ENCODE results near the gene SEMA4D.

SEMA4D gene

DNA sequence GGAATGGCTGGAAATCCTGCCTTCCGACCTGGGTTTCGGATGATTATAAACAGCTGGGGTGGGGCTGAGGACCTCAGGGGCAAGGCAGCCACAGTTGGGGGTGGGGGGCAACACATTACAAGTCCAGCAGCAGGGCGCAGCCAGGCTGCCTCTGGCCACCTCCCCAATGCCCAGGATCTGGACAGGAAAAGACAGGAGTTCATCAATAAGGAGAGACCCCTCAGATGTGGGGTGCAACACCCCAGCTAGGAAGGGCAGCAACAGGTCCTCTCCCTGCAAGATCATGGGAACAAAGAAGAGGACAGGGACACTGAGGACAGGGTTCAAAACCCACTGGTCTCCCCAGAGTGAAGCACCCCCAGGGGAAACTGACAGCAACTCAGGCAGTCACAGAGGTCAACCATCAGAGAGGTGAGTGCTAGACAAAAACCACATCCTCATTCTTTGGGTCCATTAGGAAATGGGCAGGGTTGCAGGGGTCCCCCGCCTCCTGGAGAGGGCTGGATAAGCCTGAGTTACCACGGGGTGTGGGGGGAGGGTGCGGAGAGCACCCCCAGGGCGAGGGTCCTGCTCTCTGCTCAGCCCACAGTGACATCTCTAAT lies 33.5 kb downstream of the SEMA4D start:
- DNase-seq, result no peak

DNA sequence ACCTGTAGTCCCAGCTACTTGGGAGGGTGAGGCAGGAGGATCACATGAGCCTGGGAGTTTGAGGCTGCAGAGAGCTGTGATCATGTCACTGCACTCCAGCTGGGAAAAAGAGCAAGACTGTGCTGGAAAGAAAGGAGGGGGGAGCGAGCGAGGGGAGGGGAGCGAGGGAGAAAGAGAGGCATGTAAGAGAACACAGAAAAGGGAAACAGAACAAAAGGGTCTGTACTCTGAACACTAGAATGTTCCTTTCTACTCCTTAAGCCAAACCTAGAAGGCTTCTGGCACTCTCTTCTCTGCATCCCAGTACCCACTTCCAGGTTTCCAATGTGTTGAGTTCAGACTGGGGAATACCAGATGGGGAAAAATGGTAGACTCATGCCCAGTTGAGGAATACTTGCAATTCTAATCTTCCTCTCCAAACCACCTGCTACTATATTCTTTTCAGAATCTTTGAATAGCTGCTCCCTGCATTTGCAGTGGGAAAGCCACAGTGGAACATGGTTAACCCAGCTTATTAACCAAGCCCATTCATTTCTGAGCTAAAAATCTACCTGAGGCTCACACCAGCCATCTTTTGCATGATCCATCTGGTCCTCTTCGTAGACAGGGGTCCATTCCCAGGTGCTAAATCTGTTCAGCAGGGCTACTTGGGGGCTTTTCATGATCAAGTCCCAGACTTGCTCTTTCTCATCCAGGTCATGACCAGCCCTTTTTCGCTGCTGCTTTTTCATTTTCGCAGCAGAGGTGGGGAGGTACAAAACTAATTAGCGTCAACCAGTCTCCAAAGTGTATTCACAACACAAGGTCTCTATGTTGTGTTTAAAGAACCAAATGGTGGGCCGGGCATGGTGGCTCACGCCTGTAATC lies 34.9 kb downstream of the SEMA4D start:
- DNase-seq, result no peak

DNA sequence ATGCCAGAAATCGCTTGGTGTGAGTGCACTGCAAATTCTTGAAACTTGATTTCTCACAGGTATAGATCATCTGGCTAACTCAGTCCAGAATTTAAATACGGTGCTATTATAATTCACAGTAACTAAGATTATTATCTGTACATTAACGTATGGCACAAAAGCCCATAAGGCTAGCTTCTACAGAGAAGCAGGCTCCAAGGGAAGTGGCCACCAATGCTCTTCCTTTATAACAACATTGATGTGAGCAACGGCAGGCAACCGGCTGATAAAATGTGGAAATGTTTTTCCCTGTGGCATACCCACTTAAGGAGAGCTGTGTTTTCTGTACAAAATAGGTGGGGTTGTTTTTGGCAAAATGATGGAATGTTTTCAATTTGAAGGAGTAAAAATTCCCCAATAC lies 35.7 kb downstream of the SEMA4D start:
- DNase-seq, result no peak

DNA sequence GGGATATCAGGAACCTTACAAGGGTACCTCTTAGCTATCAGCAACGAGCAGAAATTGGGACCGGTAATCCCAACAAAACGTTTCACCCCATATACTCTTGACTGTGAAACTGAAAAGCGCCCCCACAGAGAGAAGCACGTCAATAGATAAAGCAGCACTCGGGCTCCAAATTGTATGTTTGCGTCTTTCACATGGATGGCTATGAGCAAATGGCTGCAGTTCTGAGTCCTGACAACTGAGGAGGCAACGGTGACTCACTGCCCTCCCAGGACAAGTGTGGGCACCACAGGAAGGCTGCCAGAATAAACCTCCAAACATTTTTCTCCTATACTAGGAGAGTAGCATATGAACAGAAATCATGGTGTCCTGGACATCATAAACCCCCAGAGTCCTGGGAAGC lies 36.6 kb downstream of the SEMA4D start:
- DNase-seq, result no peak

DNA sequence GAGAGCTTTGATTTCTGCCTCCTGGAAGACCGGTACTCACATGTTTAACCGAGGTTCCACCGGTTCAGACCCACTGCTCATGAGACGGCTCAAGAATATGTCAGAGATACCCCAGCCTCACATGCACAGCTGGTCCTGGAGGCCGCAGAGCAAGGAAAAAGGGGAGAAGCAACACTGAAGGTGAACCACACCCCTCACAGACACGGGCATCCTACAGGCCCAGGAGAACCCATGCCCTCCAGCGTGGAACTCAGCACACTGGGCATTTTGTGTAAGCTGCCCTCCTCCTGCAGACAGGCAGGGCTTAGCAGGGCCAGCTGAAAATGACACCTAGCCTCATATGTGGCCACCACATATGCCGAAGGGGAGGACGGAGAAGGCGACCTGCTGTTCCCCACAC lies 37.4 kb downstream of the SEMA4D start:
- DNase-seq, result no peak

DNA sequence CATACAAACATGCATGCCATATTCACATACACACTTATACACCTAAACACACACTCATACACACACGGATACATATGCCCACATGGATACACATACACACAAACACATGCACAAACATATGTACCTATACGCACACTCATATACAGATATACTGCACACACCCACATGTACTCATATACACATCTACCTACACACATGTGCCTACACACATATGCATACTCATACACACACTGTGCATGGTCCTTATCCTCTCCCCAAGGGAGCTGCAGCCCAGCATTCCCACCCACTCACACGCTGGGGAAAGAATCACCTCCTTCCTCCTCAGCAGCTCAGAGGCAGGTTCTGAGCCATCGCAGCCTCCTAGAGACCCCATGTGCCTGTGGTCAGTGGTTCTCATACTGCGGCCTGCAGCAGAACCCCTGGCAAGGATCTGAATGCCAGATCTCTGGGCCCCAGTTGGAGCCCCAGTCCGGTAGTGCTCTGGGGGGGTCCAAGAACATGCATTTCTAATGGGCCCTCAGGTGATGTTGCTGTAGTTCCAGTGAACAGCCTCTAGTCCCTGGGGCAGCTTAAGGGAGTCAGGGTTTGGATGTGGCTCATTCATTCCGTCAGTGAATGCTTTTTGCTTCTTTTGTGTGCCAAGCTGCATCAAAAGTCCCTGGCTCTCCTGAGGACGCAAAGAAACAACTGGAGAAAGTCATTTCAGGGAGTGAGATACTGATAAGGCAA lies 39.0 kb downstream of the SEMA4D start:
- DNase-seq, result no peak

DNA sequence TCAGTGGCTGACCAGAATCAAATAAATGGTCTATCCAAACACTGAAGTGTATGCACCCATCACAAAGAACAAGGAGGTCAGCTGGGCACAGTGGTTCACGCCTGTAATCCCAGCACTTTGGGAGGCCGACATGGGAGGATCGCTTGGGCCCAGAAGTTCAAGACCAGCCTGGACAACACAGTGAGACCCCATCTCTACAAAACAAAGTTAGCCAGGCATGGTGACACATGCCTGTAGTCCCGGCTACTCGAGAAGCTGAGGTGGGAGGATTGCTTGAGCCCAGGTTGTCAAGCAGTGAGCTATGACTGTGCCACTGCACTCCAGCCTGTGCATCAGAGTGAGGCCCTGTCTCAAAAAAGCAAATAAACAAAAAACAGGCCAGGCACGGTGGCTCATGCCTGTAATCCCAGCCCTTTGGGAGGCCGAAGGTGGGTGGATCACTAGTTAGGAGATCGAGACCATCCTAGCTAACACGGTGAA lies 40.5 kb downstream of the SEMA4D start:
- DNase-seq, result no peak

DNA sequence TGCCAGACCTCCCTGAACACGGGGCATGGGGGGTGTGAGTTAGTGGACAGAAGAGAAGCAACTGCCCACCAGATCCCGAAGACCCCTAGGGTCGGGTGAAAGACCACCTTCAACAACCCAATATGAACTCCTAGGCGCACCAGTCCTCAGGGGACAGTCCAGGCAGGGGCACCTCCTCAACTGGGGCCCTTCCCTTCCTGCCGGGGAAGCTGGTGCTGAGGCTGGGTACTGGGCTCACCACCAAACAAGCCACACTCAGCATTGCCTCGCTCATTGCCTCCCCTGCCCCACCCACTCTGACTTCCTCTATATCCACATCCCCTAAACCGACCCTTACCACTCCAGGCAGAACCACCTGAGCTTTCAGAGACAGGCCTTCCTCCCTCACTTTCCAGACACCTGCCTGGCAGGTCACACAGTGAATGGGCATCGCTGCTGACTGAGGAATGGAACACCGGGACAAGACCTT lies 42.5 kb downstream of the SEMA4D start:
- DNase-seq, result no peak

DNA sequence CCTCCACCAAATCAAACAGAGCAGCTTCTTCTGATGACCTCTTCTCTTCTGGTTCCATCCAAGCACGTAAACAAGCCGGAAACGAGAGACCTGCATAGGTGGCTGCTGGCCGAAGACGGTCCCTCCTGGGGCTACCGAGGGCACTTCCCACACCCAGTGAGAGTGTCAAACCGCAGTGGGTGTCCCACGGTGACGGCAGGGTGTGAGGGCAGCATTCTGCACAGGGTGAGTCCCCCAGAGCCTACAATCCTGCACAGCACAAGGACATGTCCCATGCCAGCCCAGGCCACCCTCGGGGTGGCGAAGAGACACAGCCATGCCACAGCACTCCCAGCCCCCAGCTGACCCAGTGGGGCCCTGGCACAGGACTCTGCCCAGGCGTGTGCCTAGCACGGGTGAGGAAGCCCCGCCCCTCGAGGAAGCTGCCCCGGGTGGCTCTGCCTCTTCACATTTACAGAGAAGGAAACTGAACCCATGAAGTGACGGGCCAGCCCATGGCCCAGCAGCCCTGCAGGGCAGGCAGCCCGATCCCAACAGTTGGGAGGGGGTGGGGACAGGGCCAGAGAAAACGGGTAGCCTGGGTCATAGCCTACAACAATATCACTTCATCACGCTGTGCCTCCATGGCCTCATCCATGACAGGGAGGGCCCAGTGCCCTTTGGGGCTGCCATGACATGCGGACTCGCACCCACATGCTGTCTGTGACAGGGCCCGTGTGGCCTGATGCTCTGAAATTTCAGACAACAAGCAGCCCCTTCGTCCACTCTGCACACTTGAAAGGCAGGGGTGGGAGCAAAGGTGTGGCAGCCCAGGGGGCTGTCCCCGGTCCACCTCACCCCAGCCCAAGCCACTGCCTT lies 43.2 kb downstream of the SEMA4D start:
- no peak for DNase-seq

DNA sequence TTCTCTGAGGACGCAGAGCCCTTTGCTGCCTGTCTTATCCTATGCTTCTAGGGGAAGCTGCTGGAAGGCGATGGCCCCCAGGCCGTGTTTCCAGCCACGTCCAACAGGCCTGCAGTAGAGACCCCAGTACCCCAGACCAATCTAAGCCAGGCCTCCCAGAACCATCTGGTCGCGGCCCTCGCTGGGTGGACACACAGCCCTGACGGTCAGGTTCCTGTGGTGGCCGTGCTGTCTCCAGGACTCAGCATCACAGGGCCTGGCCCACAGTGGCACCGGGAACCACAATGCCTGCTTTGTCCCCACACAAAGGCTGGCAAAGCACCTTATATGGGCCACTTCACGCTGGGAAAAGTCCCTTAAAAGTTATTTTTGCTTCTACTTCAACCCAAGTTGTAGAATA lies 44.5 kb downstream of the SEMA4D start:
- DNase-seq, result no peak

DNA sequence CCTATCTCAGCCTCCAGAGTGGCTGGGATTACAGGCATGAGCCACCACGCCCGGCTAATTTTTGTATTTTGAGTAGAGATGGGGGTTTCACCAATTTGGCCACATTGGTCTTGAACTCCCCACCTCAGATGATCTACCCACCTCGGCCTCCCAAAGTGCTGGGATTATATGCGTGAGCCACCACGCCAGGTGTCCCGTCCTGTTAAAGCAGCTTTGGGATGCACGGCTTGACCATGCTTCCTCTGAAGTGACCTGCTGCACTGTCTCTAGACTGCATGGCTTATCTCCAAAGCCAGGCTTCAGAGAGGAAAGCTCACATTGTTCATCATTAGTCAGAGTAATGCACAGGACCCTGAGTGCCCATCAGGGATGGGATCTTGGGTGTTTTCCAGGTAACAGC lies 45.4 kb downstream of the SEMA4D start:
- no peak for DNase-seq

DNA sequence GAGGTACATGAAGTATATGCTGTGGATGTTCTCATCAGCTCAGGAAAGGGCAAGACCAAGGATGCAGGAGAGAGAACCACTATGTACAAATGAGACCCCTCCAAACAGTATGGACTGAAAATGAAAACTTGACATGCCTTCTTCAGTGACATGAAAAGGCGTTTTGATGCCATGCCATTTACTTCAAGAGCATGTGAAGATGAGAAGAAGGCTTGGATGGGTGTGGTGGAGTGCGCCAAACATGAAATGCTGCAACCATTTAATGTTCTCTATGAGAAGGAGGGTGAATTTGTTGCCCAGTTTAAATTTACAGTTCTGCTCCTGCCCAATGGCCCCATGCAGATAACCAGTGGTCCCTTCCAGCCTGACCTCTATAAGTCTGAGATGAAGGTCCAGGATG lies 47.7 kb downstream of the SEMA4D start:
- DNase-seq, result no peak

DNA sequence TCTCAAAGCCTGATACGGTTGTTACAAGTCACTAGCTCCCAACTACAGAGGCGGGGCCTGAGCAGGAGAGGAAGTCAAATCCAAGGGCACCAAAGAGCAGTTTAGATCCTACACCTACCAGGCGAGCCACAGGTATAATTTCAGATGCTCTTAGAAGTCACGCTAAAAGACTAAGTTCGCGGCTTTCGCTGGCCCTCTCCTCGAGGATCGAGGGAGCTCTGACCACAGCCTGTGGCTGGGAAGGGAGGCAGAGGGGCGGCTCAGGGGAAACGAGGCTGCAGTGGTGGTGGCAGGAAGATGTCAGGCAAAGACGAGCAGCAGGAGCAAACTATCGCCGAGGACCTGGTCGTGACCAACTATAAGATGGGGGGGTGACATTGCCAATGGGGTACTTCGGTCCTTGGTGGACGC lies 48.6 kb downstream of the SEMA4D start:
- DNase-seq, result no peak

DNA sequence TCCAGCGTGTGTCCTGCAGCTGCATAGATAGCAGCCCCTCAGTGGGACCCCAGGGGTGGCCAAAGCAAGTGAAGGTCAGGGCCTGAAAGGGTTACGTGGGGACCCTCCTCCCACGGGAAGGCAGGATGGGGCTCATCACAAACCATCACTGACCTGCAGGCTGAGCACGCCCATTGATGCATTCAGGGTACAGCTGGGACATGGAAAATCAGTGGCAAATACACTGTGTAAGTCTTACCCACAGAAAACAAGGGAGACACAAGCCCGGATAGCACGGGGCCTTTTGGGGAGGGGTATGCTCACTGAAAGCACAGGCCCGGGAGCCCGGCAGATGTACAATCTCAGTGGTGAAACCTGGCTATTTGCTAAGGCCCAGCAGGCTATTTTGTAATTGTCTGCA lies 49.1 kb downstream of the SEMA4D start:
- DNase-seq, result no peak

DNA sequence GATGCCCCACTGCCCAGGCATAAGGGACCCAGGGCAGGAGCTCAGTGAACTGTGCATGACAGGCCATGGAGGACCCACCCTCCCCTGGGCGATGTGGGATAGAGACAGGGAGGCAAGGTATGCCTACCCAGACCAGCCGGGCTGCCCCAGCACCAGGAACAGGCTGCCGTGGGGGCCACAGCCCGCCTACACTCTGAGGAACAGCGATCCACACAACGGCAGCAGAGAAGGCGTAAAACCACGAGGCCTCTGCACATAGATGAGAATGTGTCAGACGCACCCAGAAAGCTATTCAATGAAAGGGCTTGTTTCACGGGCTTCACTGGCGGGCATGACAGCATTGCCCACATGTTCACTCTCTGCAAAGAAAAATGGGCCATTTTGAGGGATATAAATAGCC lies 49.5 kb downstream of the SEMA4D start:
- DNase-seq, result no peak

DNA sequence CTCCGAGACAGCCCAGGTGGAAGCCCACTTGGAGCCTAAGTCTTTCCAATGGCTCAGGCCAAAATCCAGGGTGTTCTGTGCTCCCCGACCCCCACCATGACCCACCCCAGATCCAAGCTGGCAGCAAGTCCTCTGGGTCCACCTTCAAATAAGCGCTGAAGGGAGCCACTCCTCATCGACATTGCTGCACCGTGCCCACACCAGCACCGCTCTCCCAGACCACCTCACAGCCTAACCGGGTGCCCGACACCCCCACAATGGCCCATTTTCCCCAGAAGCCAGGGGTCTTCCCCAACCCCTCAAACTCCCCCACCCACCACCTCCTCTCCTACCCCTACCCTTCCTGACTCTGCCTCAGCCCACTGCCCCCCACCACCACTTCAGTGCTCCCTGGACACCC lies 50.5 kb downstream of the SEMA4D start:
- DNase-seq, result no peak

DNA sequence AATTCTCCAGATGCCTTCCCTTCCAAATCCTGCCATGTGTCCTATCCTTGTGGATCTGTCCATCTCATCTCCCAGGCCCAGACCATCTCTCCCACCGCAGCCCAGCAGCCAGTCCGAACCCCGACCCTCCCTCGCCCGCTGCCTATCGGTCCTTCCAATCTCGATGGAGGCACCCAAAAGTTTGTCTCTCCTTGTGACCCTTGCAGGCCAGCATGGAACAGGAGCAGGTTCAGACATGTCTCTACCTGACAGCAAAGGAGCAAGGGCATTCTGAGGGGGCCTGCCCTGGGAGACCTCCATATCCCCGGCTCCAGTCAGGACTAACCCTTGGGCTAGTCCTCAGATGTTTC lies 51.0 kb downstream of the SEMA4D start:
- DNase-seq, result no peak

DNA sequence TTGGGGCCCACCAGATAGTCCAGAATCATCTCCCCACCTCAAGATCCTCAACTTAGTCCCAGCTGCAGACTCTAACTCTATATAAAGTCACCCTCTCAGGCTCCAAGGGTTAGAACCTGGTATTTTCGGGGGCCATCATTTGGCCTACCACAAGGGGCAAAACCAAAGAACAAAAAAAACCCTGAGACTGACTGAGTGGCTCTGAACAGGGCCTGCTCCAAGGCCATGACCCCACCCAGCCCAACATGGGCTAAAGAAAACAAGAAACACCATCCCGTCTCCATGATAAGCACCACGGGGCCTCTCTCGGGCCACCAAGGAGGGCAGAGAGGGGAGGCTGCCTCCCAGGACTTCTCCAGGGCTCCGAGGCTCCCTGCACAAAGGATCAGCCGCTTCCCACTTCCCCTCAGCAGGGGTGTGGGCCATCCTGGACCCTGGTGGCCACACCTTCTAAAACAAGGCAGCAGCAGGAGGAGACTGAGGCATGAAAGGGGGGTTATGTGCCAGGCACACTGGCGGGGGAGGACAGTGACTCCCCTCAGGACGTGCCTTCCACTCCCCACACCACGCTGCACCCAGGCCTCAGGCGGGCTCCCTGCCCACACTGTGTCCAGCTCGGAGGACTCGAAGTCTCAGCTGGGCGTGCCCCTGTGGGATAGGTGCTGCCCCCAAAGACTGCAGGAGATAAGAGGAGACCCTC lies 51.5 kb downstream of the SEMA4D start:
- DNase-seq, result no peak

DNA sequence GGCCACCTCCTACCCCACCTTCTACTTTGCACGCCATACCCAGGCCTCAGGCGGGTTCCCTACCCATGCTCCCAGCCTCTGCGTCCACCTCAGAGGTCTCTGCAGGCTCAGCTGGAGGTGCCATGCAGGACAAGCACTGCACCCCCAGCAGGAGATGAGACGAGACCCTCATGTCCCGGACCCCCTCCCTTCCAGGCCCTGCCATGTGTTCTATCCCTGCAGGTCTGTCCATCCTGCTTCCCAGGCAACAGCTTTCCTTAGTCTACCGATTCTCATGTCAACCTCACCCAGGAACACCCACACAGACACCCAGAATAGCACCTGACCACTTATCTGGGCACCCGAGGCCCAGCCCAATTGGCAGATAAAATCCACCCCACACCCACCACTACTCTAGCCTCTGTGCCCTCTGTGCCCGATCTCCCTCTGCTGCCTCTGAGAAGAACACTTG lies 52.1 kb downstream of the SEMA4D start:
- DNase-seq, result no peak

DNA sequence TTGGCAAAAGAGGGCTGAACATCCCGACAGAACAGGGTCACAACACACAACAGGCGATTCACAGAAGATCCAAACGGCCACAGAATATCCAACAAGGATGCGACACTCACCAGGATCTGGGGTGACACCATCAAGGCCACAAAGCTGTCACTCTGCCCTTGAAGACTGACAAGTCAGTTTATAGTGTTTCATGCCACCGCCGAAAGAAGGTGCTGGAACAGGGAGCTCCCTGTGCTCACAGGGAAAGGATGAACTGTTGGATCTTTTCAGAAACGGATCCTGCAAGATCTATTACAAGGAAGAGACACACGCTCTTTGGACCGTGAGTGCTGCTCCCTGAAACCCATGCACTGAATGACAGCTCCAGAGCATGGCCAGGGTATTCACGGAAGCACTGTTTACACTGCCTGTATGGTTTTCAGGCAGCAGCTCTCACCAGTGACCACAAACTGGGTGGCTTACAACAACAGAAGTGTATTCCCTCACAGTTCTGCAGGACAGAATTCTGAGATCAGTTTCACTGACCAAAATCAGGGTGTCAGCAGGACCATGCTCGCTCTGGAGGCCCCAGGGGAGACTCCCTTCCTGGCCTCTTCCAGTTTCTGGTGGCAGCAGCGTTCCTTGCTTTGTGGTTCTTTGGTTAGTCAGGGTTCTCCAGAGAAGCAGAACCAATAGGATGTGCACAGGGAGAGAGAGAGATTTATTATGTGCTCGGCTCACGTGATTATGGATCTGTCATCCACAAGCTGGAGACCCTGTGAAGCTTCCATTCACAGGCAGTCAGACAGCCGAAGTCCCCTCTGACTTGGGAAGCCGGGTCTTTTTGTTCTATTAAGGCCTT lies 52.8 kb downstream of the SEMA4D start:
- DNase-seq, result no peak

DNA sequence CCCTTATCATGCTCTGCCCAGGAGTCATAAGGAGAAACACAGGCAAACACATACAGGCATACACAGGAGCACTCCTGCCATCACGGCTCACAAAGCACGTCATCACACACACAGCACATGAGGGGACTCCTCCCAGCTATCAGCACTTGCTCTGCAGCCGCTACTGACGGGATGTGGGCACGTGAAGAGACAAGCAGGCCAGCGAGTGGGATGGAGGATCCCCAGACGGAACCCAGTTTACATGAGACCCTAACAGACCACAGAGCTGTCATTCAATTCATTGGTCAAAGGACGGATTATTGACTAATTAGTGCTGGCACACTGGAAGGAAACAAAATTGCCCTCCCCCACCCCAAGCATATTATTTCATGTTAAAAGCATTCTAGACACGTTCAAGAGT lies 53.6 kb downstream of the SEMA4D start:
- no peak for DNase-seq

Data from NCI-H345 (cell line).